D341Med (cell line): ENCODE data around the gene ARHGEF33.

Source experiments
- DNase-seq: peaks from one replicate; pipeline ENCODE4 v3.0.0; 2012; ENCODE audit warnings: low spot score

The ARHGEF33 gene

DNA sequence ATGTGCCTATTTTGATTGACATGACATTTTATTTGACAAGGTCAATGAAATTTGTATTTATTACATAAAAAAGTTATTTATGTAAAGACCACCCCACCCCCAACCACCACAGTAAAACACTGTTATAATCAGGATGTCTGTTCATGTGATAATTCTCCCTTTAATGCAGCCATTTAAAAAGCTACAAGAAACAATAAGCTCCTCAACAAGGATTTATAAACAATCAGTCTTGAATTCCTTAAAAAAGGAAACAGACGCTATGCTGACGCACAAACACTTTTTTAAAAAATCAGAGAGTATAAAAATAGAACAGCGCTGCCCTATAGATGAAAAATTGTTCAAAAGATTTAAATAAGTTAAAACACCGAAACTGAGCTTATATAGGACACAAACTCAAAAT lies 129.0 kb downstream of the ARHGEF33 start:
- no peak for DNase-seq

DNA sequence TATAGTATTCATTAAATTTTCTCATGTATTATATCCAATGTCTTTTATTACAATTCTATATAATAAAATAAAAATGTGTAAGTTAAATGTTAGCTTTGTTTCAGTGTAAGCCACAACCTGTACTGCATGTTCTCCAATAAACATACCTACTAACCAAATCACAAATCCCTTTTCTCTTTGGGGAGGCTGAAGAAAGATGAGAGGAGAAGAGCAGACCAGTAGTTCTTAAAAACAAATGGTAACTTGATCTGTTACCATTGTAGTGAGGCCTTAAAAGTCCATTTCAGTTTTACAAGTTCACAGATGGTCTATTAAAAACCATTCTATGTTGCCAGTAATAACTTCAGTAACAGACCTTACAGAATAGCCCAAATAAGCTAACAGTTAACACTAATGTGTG lies 130.7 kb downstream of the ARHGEF33 start:
- DNase-seq = no peak

DNA sequence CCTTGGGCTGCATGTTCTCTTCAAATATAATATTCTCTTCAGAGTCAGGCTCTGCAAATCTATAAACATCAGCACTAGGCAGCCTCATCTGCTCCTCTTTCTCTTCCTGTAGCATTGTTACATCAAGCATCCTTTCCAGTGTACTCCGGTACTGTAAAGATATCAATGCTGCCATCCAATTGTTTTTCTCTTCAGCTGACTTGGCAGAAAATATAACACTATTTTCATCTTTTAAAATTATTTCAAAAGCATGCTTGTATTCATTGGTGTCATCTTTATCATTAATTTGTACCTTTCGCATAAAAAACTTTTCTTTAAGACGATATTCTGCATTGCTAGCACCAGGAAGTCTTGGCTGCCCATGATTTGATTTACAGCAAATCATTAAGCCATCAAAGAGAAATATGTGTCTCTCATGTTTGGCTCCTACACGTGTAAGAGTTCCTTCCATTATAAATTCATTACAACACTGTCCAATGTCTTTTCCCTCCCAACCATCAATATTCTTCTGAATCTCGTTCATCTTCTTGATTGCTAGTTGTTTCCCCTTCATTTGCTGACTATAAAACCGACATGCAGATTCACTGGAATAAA lies 133.1 kb downstream of the ARHGEF33 start:
- DNase-seq = no peak

DNA sequence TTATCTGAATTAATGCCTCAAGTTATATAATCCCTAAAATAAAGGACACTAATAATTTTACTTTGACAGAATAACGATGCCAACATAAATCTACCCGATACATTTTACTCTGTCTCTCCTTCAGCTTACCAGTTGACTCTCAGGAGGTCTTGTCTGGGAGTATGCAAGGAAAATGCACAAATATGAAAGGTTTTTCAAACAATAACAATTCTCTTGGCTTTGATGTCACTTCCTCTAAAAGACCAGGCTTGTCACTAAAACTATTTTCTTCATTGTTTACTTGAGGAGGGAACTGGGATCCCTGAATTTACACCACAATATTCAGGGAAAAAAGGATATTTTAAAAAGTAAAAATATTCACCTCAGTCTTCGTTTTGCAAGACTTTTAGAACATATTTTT lies 134.0 kb downstream of the ARHGEF33 start:
- DNase-seq = no peak

DNA sequence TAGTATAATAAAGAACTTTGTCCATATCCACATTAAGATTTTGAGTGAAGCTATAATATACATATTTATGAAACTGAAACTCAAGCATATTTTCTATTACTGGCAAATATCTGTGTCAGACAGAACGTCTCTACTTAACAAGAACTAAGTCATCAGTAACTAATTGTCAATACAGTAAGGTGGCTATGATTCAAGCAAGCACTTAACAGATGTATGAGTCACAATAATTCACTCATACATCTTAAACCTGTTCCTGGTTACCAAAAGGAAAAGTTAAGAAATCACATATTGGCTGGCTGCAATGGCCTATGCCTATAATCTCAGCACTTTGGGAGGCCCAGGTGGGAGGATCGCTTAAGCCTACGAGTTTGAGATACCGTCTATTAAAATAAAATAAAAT lies 135.2 kb downstream of the ARHGEF33 start:
- DNase-seq = no peak
